NCI-H748 (cell line): ENCODE data around the gene COA8.
"Not testable (repeated sequence)": the region's sequence is repeated elsewhere in the genome, so short reads cannot be mapped to it uniquely, and the experiment has no call there.

Source experiments
- DNase-seq: peaks from one replicate; lab custom pipeline; 2025; ENCODE audit not compliant: unreplicated experiment; lab: John Stamatoyannopoulos, UW

Gene COA8

DNA sequence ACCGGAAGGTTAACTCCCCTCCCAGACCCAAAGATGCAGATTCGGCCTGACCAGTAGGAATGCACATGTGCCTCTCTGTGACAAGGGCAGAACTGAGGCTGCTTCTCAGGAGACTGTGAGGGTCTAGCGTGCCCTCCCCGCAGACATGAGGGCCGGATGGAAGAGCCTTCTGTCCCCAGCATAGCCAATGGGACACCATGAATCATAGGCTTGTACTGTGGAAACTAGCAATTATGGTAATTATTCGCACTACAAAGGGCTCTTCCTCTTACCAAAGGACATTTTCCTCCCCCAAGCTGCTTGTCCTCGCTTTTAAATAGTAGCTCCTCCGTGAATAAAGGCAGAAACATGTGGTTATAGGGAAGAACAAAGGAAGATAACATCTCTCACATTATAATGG, 6.2 kb downstream of the COA8 start:
- peak; percentile 73 for DNase-seq

DNA sequence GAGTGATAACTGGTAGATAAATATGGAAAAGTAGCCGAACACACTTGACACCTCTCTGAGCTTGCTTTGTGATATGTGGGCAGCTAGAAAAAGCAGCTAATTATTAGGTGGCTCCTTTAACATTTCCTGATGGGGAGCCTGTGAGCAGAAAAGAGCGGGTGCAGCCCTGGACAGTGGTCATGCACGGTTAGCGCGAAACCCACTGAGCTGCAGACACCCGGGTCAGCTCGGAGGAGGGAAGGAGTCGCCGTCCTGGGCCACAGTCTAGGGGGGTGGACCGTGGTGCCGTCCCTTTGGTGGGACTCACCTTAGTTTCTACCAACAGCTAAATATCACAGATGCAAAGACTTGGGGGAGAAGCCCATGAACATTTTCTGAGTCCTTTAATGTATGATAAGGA, 6.6 kb downstream of the COA8 start:
- DNase-seq, result no peak

DNA sequence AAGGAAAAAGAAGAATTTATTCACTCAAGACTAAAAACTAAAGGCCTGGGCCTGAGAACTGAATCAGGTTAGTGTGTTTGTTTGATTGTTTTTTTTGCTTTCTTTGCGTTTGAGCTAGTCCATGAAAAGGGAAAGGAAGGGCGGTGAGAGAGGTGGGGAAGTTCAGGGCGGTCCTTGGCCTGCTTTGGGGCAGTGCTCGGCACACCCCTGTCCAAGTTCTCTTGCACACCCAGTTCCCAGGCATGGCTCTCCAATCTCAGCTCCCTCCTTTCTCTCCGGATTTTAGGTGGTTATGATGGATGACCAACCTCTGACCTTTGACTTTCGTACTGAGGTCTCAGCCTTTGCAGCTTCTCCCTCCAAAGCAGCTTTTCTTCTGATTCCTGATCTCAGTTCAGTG, 11.3 kb downstream of the COA8 start:
- no peak for DNase-seq

DNA sequence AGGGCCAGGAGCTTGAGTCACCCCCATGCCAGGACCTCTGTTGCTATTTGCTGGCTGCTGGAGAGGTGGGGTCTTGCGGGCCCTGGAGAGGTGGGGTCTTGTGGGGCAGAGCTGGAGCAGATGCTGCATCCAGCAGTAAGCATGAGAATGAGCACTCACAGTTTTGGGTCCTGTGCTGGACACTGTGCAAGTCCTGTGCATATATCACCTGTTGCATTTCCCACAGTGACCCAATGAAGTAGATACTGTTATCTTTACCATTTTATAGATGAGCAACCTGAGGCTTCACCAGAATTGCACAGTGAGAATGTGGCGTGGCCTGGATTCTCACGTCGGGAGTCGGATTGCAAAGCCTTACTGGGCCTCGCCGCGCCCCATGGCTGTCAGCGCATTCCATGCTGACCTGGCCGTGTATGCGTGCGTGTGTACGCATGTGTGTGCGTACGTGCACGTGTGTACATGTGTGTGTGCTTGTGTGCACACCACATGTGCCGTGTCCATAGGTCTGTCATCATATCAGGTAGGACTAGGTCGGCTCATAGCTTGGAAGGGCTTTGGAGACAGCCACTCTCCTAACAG, 12.0 kb downstream of the COA8 start:
- no peak for DNase-seq

DNA sequence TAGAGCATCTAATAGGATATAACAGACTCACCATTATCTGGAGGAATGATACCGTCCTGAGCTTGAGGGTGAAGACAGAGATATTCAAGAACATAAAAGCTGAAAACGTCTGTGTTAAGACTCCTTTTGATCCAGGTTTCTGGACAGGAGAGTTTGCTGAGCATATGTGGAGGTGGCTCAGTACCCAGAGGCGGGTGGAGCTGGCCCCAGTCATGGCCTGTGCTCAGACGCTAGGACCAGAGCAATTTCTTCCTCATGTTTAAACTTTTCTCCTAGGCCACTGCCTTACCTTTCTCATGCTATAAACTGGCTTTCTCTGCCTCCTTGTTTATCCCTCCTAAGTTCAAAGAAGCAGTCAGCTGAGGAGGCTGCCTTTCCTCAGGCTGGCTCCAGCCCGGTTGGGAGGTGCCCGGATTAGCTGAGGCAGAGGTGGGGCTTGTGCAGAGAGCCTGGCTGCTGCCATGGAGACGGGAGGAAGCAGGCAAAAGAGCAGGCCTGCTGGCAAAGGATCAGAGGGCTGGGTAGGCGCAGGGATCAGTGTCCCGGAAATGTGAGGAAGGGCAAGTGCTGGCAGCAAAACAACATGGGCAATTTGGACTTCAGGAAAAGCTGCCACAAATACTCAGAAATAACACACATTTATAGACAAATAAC, 13.7 kb downstream of the COA8 start:
- DNase-seq, result no peak

DNA sequence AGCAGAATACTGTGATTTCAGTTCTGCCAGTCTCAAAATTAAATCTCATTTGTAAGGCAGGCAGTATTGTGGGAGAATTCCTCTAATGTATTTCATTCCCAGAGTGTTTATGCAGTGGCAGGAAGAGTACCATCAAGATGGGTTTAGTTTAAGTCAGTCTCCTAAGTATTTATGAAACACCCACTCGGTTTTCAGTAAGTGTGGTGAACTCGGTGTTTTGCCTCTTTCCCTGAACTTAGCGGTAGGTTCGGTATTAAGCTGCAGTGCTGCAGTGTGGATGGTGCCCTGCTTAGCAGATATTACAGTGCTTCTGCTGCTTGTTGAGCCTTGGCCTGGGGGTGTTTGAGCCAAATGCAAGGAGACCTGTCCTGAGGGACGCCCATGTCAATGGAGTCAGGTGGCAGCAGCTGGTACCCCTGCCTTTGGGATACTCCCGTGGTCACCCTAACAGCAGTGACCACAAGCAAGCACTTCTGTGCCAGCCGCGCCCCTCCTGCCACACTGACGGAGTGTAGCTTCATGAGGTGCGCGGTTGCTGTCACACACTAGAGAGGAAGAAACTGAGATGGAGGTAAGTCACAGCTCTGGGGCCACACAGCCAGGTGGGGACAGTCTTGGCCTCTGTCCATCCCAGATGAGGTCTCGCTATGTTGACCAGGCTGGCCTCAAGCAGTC, 15.8 kb downstream of the COA8 start:
- no peak for DNase-seq

DNA sequence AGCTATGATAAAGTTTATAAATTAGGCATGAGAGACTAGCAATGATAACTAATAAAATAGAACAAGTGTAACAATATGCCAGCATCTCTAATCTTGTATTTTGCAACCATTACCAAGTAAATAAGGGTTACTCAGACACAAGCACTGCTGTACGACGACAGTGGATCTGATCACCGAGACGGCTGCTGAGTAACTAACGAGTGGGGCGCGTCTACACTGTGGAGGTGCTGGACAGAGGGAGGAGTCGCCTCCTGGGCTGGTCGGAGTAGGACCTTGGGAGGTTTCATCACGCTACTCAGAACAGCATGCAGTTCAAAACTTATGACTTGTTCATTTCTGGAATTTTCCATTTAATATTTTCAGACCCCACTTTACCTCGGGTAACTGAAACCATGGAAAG, 18.4 kb downstream of the COA8 start:
- DNase-seq, result no peak

DNA sequence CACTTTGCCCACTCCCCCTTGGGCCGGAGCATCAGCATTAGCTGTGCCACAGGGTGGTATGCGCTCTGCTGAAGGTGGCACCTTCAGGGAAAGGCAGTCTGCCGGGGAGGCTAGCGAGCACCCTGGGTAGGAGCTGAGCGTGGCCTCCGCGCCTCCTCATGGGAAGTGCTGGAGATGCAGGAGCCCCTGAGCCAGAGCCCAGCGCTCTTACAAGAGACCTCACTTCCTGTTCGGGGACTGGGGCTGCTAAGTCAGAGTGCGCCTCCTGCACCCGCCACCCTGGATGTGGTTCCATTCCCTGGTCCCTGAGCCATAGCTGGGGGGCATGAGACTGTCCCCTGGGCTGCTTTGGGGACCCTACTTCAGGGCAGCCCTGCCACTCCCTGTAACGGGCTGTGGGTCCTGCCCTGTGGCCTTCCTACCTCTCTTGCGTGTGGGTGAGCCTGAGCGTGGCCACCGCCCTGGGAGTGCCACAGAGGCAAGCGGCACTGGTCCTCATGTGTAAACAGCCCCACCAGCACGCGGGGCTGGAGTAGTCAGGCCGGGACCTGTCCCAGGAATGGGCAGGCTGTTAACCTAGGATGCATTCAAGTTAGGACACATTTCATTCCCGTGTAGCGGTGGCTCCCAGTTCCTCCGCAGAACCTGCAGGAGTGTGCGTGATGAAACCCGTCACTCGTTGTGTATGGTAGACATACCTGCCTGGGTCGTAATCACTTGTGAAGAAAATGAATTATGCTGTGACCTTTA, 19.4 kb downstream of the COA8 start:
- no peak for DNase-seq

DNA sequence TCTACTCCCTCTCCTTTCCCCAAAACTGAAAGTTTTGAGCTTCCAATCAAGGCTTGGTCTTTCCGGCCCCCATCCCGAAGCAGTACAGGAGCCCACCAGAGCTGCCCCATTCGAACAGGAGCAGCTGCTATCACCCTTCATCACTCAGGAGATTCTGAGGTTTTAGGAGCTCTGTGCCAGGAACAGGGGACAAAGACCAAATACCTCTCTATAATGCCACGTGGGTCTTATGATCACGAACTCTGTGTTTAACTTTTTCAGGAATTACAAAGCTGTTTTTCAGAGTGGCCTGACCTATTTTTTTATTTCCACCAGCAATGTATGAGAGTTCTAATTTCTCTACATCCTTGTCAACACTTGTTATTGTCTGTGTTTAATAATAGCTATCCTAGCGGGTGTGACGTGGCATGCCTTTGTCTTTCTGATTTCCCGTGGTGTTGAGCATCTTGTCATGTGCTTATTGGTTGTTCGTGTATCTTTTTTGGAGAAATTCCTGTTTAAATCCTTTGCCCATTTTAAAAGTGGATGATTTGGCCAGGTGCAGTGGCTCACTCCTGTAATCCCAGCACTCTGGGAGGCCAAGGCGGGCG, 21.7 kb downstream of the COA8 start:
- DNase-seq, result no peak

DNA sequence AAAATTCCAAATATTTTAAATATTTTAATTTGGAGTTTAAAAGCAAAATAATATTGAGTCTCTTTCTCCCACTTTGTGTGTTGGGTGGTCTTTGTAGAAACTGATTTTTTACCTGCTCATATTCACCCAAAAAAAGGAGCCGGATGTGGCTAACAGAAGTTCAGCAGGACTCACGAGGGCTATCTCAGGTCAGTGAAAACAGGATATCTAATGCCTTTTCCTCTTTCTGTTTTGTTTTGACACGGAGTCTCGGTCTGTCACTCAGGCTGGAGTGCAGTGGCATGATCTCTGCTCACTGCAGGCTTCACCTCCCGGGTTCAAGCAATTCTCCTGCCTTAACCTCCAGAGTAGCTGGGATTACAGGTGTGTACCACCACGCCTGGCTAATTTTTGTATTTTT, 30.8 kb downstream of the COA8 start:
- no peak for DNase-seq

DNA sequence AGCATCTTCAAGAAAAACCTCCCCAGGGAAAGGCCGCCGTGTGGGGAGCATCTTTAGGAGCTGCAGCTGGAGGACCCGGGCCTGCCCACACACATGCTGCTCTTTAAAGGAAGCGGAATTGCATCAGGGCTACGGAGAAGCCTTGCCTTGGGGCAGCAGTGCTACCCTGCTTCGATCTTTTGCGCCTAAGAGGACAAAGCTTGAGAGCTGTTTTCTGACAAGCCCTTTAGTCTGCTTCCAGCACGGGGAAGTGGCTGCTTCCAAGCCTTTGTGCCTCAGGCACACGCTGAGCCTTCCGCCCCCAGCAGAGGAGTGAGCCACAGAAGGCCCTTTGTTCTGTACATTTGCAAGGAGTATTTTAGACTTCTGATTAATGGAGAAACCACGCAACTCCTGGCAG, 31.5 kb downstream of the COA8 start:
- DNase-seq, result peak; percentile 38

DNA sequence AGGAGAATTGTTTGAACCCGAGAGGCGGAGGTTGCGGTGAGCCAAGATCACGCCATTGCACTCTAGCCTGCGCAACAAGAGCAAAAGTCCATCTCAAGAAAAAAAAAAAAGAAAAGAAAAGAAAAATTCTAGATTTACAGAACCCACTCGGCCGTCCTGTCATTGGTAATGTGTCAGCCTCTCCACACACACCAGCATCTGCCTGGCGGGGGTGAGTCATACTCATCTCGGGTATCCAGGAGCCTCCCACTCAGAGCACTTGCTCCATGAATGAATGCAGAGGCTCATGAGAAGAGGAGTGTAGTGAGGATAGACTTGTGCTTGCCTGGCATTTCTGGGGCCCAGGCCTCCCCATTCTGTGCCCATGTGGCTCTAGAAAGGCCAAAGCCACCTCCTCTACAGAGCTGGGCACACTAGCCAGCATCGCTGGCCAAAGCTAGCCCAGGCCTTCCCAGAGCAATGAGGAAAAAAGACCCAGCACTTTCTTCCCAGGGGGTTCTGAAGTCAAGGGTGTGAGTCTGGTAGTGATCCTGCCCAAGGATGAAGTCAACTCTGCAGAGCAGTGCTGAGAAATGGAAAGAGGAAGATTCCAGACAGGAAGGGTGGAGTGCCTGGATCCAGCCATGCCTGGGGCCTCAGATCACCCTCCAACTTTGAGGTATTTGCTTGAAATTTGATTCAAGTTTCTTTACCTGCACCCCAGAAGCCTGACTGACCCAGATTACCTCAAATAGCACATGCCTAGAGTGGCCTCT, 35.0 kb downstream of the COA8 start:
- DNase-seq, result no peak

DNA sequence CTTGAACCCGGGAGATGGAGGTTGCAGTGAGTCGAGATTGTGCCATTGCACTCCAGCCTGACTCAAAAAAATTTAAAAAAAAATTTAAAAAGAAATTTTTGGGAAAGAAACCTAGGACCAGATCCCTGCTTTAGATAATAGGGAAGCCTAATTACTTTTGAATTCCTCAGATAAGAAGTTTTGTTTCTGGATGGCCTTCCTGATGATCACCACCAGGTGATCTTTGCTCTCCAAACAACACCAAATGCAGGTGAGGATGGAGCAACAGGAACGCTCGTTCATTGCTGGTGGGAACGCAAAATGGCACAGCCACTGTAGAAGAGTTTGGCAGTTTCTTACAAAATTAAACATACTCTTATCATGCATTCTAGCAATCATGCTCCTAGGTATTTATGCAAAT, 37.7 kb downstream of the COA8 start:
- DNase-seq, result no peak

DNA sequence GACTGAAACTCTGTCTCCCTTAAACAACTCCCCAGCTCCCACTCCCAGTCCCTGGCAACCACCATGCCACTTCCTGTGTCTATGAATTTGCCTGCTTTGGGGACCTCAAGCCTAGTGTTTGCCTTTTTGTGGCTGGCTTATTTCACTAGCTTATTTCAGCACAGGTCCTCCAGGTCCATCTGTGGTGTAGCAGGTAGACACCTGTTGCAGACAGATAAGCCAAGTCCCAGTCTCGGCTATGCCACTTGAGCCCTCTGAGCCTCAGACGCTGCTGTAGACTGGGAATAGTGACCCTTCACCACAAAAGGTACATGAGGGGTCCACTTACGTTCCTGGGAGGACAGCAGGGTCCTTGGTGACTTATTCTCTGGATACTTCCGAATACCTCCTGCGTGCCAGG, 41.9 kb downstream of the COA8 start:
- DNase-seq, result no peak

DNA sequence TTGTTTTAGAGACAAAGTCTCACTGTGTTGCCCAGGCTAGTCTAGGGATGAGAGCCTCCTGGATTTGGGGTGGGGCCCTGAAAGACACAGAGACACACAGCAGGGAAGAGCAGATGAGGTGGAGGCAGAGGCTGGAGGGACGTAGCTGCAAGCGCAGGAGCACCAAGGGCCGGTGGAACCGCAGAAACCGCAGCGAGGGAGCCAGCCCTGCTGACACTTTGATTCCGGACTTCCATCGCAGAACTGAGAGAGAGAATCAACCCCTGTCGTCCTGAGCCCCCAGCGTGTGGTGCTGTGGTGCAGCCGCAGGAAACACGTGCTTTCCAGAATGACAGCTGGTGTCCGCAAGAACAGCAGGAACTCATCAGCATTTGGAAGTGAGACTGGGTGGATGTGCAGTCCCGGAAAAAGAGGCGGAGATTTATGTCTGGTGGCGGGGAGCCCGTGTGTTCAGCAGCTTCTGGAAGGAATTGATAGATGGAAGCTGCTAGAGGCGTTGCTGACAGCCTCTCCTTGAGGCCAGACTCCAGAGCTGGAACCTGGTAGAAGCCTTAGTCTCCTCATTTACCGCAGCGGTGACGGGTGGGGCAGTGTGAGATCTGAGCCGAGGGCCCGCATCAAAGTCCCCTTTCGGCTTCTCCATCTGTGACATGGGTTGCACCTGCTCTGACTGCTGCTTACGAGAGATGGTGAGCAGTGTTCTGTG, 44.4 kb downstream of the COA8 start:
- peak; percentile 90 for DNase-seq

DNA sequence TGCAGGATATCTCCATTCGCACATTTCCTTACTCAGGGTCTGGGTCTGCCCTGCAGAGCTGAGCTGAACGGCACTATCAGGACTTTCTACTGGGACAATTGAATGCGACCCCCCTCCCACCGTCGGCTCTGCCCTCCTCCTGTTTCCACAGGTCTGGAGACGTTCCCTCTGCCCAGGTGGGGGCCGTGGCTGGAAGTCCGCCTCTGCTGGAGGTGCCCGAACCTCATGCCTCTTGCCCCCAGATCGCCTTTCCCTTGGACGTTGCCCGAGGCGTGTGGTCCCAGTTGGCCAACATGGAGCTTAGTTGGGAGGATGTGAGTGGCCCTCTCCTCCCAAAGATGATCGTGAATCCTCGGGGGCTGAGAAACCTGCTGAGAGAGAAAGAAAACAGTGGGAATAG, 45.1 kb downstream of the COA8 start:
- DNase-seq, result no peak

DNA sequence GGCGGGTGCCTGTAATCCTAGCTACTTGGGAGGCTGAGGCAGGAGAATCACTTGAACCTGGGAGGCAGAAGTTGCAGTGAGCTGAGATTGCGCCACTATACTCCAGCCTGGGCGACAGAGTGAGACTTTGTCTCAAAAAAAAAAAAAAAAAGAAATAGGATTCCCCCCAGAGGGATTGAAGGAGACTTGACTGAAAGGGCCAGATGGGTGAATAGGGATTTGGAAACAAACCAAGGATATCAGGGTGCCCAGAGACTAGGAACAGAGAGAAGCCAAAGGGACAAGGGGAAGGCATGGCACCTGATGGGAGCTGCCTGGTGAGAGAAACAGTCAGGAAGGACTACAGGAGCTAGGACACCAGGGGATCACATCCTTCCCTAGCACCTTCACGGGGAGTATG, 46.3 kb downstream of the COA8 start:
- not testable (repeated sequence) for DNase-seq

DNA sequence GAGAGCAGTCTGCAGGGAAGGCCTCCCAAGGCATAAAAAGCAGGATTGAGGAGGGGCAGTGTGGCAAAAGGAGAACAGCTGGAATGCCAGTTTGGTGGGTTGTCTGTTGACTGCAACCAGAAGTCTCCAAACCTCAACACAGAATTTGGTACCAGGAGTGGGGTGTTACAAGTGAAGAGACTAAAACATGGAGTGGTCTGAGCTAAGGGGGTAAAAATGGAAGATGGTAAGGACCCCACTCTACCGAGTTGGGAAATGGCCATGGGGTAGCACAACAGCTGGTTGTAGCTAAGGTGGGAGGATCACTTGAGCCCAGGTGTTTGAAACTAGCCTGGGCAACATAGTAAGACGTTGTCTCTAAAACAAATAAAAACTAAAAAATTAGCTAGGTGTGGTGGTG, 48.5 kb downstream of the COA8 start:
- DNase-seq, result no peak

DNA sequence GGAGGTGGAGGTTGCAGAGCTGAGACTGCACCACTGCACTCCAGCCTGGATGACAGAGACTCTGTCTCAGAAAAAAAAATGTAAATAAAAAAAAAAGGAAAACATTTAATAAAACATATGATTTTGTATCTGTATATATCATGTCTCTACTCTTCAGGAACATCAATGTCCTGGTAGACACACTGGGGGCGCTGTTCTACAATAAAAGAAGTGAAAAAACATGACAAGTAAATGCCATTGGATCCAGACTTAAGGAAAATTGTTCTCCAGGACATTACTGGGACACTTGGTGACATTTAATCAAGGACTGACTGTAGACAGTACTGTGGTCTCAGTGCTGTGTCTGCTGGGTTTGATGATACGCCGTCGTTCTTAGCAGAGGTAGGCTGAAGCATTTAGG, 50.8 kb downstream of the COA8 start:
- peak; percentile 39 for DNase-seq

DNA sequence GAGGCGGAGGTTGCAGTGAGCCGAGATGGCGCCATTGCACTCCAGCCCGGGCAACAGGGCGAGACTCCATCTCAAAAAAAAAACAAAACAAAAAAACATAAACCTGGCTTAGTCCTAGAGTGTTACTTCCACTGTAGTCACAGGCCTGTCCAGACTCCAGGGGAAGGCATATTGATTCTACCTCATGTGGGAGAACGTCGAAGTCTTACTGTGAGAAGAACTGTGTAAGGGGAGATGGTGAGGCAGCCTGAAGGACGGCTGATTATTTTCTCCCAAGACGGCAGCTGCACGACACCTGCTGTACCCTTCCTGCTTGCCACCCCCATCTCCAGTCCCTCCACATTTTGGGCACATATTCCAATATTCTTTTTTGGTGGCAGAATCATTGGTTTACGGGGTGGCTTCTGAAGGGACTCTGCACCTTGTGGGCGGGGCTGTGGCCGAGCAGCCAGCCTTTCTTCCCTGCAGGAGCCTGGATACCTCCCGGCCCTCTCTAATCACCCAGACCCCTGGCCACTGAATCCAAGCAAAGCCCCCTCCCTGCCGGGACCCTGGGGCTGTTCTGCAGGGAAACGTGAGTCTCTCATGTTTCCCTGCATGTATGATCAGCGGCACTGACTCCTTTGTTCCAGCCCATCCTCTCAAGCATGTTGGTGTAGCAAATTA, 54.0 kb downstream of the COA8 start:
- no peak for DNase-seq
